Measurements from ENCODE around the gene NLRC5.
A peak's percentile ranks its signal among the peaks of the same experiment; 100 is the strongest.

The NLRC5 gene, protein sequence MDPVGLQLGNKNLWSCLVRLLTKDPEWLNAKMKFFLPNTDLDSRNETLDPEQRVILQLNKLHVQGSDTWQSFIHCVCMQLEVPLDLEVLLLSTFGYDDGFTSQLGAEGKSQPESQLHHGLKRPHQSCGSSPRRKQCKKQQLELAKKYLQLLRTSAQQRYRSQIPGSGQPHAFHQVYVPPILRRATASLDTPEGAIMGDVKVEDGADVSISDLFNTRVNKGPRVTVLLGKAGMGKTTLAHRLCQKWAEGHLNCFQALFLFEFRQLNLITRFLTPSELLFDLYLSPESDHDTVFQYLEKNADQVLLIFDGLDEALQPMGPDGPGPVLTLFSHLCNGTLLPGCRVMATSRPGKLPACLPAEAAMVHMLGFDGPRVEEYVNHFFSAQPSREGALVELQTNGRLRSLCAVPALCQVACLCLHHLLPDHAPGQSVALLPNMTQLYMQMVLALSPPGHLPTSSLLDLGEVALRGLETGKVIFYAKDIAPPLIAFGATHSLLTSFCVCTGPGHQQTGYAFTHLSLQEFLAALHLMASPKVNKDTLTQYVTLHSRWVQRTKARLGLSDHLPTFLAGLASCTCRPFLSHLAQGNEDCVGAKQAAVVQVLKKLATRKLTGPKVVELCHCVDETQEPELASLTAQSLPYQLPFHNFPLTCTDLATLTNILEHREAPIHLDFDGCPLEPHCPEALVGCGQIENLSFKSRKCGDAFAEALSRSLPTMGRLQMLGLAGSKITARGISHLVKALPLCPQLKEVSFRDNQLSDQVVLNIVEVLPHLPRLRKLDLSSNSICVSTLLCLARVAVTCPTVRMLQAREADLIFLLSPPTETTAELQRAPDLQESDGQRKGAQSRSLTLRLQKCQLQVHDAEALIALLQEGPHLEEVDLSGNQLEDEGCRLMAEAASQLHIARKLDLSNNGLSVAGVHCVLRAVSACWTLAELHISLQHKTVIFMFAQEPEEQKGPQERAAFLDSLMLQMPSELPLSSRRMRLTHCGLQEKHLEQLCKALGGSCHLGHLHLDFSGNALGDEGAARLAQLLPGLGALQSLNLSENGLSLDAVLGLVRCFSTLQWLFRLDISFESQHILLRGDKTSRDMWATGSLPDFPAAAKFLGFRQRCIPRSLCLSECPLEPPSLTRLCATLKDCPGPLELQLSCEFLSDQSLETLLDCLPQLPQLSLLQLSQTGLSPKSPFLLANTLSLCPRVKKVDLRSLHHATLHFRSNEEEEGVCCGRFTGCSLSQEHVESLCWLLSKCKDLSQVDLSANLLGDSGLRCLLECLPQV (N-terminal part only)

DNA sequence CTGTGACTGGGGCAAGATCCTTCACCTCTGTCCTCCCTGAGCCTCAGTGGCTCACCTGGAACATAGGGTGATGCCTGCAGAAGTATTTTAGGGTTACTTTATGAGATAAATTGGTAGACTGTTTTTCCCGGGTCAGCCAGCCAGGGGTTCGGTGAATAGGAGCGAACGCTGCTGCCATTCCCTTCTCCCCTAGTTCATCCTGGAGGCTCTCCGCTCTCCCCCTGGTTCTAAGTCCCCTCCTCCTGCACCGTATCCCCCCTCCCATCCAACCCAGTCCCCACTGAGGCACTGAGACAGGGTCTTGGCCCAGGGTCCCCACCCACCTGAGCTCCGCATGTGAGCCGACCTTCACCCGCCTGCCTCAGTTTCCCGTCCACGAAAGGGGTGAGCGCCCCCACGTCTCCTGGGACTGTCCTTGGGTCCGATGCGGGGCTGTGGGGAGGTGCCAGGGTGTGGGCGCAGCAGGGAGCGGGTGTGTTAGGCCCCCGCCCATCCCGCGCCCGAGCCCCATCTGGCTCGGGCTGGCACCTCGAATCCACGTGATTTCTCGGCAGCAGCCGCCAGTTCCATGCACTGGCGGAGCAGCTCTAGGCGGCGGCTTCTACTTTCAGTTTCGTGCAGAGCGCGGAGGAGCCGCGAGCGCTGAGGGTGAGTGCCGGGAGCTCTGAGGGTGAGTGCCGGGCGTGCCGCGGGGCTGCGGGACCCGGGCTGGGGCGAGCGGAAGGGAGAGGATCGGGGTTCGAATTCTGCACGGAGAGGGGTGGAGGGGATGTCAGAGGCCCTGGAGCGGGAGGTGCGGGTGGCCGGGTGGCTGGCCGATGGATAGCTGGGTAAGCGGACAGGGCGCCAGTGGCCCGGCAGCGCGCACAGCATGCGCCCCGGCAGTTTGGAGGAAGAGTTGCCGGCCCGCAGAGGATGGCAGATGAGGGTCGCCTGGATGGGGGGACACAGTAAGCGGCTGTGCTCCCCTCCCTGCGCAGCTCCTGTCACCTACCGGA is at the start of gene NLRC5:
Gene NLRC5, plus strand, starts transcription at position 610 of the 998 bp plus-strand sequence. CDS start 31,156 bp downstream, outside the sequence.
- DNase-seq = peak; percentile 86

DNA sequence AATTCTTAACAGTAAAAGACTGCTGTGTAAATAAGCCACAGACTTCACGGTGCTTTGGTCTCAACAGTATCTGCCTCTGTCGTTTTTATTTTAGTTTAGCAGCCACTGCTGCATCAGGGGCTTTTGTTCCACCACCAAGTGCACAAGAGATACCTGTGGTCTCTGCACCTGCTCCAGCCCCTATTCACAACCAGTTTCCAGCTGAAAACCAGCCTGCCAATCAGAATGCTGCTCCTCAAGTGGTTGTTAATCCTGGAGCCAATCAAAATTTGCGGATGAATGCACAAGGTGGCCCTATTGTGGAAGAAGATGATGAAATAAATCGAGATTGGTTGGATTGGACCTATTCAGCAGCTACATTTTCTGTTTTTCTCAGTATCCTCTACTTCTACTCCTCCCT is 49.6 kb upstream of the NLRC5 start:
- no peak for DNase-seq

DNA sequence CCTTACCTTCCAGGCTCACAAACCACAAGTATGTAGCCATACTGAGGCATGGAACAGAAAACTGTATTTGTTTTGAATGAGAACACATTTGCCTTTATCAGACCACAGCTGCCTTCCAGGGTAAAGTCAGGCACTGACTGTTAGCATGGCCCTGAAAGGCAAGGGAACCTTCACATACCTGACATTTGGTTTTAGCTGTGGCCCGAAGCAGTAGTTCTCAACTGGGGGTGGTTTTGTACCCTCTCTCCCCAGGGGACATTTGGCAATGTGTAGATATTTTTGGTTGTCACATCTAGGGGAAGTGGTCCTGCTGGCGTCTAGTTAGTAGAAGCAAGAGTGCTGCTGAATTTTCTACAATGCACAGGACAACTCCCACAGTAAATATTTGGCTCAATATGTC is 48.3 kb upstream of the NLRC5 start:
- DNase-seq = no peak

DNA sequence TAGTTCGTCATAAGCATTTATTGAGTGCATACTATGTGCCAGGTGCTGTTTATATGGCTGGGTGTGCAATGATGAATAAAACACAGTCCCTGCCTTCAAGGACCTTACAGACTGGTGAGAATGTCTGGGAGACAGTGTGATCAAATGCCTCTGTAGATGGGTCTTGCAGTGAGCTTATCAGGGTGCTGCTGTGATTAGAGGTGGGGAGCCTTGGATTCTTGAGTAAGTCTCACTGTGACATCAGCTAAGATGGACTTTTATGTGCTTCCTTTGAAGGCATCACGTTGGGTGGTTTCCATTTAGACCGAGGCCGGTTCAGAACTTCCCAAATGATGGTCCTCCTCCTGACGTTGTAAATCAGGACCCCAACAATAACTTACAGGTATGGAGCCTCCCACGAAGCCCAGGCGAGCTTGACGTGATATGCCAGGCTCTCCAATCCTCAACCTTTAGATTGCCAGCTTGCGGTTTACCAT is 47.5 kb upstream of the NLRC5 start:
- no peak for DNase-seq

DNA sequence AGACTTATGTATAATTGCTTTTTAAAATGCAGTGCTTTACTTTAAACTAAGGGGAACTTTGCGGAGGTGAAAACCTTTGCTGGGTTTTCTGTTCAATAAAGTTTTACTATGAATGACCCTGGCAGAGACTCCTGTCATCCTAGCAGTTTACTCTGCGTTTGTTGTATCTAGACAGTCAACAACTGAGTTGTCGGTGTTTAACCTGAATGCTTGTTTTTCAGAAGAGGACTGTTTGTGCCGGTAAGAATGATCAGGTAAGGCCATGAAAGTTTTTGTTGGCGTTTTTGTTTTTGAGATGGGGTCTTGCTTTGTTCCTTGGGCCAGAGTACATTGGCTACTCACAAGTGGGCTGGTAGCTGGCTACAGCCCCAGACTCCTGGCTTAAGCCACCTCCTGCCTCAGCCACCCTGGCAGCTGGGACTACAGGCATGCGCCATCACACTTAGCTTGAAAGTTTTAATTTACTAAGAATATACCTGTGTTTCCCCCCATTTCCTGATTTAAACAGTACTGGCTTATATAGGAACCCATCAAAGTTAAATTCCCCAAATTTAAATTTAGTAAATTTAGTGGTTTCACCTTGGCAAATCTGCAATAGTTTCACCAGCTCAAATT is 45.5 kb upstream of the NLRC5 start:
- no peak for DNase-seq

DNA sequence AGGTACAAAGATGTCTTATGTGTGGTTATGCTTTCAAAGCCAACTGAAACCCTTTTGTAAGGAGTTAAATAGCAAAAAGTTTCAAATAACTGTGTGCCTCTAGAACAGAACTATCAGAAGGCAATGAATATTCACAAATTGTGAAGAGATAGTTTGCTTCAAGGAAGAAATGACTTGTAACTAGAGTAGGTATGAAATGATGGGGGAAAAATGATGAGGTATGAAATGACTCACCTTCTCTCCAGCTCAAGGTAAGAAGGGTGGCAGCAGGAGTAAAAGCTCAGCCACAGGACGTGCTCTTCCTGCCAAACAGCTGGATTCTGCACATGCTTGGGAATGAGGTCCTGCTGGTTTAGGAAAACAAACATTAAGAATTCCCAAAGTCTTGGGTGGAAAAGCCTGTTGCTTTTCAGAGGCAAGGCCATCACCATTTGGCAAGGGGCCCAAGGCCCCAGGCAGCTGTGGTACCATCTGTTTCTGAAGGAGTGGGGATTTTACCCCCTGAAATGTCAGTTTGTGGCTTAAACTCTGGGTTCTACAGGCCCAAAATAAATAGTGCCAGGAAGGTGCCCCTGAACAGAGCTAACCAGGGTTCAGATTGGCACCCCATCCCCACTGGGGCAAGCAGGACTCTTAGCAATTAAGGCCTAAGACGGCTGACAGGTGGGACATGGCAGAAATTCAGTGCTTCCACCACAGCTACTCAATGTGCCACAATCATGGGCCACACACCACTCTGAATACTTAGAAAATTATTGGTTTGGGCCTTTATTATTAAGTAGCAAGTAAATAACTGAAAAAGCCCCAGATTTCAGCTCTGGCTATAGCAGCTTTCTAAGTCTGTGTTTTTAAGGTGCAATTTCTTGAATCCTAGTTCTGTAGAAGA is 44.2 kb upstream of the NLRC5 start:
- no peak for DNase-seq

DNA sequence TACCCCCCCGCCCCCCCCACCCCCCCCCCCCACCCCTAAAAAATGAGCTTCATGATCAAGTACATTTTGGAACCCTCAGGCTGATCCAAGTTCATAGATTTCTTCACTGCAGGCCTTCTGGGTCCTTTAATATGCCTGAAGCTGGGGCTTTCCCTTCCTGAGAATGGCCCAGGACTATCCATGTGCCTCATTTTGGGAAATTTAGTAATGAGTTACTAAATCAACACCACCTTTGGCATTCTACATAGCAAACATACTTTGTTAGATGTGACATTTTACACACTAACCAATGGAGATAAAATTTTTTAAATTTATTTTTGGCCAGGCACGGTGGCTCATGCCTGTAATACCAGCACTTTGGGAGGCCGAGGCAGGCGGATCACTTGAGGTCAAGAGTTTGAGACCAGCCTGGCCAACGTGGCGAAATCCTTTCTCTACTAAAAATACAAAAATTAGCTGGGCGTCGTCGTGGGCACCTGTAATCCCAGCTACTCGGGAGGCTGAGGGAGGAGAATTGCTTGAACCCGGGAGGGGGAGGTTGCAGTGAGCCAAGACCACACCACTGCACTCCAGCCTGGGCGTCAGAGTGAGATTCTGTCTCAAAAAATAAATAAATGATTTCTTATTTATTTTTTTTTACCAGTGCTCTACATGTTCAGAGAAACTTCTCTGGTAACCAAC is 43.4 kb upstream of the NLRC5 start:
- DNase-seq = no peak

DNA sequence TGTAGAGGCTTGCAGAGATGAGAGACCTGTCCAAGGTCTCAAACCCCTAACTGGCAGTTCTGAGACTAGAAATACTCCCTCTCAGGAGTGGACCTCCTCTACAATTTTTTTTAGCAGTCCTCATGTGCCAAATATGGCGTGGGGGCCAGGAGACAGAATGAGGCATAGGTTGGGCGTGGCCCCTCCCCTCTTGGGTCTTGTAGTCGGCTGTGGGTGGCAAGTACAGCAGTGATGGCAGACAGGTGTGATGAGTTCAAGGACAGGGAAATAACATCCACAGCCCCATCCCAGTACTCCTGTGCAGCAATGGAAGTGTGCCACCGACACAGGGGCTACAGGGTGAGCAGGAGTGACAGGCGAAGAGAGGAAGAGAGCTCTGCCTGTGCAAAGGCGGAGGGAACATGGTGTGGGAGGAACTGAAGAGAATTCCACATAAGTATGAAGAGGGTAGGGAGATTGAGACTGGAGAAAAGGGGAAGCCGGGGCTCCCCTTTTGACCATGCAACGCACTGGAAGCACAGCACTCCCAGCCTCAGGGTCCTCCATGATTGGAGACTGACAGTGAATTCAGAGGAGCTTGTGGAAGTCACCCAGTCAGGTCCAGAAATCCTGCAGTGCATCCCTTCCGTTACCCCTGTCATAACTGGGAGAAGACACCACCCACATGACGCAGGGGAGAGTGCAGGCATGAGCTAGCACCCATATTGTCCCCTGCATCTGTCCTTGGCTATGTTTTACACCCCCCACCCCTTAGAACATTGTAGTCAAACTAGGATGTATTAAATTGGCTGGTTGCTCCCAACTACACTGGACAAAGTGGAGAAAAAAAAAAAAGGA is 42.4 kb upstream of the NLRC5 start:
- DNase-seq = no peak

DNA sequence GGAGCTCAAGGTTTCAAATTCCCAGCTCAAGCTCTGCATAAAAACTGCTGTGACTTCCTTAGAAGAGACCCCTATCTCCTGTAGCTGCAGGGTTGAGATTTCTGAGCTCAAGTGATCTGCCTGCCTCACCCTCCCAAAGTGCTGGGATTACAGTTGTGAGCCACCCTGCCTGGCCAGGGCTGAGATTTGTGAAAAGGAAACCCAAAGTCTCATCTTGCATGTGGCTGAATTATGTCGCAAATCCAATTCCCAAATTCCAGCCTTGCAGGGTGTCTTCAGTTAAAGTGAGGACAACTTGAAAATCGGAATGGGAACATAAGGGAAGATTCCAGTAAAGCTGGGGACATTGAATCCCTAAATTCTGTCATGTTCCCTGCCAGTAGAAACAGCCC is 41.8 kb upstream of the NLRC5 start:
- no peak for DNase-seq

DNA sequence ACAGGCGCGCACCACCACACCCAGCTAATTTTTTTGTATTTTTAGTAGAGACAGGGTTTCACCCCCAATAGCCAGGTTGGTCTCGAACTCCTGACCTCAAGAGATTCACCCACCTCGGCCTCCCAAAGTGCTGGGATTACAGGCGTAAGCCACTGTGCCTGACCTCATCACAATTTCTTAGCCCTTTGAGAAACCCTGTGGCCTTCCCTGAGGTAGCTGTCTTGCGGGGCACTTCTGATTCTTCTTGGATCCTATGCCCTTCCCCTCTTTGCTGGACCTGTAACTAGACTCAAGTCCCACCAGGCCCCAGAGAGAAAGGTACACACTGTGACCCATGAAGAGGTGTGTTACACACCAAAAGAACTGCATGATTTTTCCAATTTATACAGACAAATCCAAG is 41.1 kb upstream of the NLRC5 start:
- DNase-seq = no peak

DNA sequence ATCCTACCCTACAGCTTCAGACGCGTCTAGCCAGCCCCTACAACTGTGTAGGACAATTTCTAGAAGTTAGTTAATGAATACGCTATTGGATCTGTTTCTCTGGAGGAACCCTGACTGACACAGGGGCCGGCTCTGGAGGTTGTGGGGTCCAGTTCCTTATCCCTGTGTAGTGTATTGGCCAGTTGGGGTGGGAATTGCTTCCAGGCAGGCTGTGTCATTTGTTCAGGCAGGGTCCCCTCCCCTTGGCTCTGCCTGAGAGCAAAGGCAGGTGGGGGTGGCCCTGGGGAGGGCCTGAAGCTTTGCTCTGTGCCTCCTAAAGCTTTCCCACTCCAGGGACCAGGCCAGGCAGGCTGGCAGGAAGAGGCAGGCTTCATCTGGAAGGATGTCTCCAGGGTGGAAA is 39.3 kb upstream of the NLRC5 start:
- DNase-seq = no peak

DNA sequence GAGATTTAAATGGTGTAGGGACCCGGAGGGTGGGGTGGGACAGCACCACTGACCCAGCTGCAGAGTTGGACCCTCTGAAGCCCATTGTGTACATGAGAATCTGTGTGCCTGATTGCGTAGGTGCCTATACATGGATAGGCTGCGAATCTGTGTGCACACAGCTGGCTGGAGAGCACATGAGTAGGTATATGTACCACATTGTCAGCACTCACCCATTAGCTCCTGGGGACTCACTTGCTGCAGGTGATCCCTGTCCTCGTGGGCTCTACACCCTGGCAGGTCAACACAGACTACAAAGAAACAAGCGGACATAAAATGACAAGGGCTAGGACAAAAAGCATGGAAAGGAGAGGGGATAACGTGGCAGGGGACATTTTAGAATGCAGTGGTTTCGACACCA is 38.9 kb upstream of the NLRC5 start:
- no peak for DNase-seq

DNA sequence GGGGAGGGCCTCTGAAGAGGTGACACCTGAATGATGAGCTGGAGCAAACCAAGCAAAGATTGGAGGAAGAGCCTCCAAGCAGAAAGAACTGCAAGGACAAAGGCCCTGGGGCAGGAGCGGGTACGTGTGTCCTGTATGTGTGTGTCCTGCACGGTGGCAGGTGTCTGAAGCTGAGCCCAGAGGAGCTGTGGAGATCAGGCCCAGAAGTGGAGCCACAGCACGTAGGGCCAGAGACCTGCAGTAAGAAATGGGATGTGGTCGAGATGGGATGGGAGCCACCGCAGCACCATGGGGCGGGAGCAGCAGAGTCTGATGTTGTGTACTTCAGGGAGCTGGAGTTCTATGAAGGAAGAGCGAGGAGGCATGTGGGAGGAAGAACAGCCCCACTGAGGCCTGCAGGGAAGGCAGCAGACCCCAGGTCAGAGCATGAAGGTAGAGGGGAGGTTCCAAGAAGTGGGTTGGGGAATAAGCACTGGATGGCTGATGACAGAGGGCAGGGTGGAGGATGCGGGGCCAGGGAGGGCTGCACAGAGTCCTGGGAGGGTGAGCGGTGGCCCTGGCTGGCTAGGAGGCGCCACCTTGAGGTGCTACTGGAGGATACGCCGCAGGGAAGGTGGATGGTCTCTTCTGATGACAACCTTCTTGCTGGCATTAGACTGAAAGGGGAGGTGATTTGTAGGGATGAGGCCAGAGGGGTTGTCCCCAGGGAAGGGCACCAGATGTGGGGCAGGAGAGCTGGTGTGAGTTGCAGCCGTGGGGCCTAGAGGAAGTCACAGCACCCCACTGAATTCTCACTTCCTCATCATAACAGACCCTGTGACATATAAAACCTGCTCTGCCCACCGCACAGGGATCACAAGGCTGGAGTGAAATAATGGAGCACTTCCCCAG is 38.2 kb upstream of the NLRC5 start:
- no peak for DNase-seq

DNA sequence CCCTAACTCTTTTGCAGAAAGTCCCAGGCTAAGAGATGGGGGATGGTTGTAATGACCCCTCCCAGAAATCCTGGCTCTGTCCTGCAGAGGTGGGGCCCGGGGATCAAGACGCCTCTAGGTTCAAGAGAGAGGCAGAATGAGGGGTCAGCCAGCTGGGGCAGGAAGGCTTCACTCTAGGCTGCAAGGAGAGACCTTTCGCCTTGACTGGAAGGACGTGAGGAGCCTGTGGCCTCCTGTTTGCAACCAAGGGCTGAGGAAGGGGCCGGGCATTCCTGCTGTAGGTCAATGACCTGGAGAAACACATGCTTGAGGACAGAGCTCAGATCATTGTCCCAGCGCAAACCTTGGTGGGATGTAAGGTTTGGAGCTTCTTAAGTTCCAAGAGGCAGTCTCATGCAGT is 36.4 kb upstream of the NLRC5 start:
- no peak for DNase-seq

DNA sequence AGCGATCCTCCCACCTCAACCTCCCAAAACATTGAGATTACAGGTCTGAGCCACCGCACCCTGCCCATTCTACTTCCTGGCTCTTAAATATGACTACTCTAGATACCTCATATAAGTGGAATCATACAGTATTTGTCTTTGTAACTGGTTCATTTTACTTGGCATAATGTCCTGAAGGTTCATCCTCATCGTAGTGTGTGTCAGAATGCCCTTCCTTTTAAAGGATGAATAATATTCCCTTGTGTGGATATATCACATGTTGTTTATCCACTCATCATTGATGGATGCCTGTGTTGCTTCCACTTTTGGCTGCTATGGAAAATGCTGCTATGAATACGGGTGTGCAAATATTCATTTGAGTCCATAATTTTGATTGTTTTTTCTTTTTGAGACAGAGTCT is 33.3 kb upstream of the NLRC5 start:
- DNase-seq = no peak

DNA sequence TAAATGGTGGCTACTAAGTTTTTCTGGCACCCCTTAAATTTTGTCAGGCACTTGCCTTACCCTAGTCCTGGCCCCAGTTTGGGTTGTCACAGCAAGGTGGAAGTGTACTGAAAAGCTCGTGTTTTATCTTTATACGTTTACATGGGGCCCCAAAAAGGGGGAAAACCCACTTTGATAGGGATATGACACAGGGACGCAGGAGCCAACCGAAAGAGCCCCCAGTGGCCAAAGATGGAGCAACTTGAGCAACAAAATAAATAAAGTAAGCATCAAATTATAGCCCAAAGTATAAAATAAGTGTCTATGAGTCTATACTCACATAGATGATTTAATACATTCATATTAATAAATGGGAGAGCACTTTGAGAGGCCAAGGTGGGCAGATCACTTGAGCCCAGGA is 32.6 kb upstream of the NLRC5 start:
- no peak for DNase-seq

DNA sequence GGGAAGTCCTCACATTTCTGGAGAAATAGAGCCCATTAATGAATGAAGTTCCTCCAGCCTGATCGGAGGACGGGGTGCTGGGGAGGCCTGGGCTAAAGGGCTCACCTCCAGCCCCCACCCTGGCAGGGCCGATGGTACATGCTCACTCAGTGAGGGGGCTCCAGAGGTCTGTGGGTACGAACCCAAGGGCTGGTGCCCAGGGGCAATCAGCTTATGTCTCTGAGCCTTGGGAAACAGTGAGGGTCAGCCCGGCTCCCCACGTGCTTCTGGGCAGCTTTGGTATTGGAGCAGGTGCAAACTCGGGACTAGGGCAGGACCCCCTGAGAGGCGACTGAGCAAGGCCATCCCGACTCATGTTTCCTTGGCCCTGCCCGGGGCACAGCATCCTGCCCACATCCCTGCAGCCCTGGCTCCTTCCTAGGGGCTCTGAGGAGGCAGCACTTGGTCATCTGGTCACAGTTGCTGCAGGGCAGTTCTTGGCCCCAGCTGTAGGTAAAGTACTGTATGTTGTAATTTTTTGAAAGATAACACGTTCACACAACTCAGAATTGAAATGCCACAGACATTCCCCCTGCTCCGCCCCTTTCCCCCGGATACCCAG is 28.6 kb upstream of the NLRC5 start:
- no peak for DNase-seq

Measured in NCI-H2171 (cell line).